Lower lobe of right lung (tissue), 2 donors: ENCODE data around the gene SRRM2. TPM values are rescaled to one million over a fixed set of nuclear protein-coding genes. Genes with fewer than 3 reads are reported as not detected.

Experiments
- ATAC-seq, 2 donors: fragments of 200-7000 bp; cut with Tn5 transposase; one replicate each; pipeline ENCODE4 v1.9.1; 2020 to 2022; ENCODE audit warnings: mild to moderate bottlenecking in 2 of 2, moderate library complexity in 2 of 2
- DNase-seq: peaks from one replicate; pipeline ENCODE4 v3.0.0-alpha.2; 2020
- H3K27ac ChIP-seq: fragments of 200-600 bp; one replicate; pipeline ENCODE4 v1.8.0; 2022
- H3K27me3 ChIP-seq: fragments of 200-600 bp; one replicate; pipeline ENCODE4 v1.8.0; 2022; ENCODE audit warnings: low read depth
- H3K36me3 ChIP-seq: fragments of 200-600 bp; one replicate; pipeline ENCODE4 v1.8.0; 2022; ENCODE audit warnings: mild to moderate bottlenecking
- H3K4me1 ChIP-seq: fragments of 200-600 bp; one replicate; pipeline ENCODE4 v1.8.0; 2022
- H3K4me3 ChIP-seq: fragments of 200-600 bp; one replicate; pipeline ENCODE4 v1.8.0; 2022; ENCODE audit warnings: mild to moderate bottlenecking
- H3K9me3 ChIP-seq: fragments of 200-600 bp; one replicate; pipeline ENCODE4 v1.8.0; 2022
- CTCF ChIP-seq: fragments of 200-600 bp; IDR thresholded peaks from one replicate; pipeline ENCODE4 v1.8.0; 2022; ENCODE audit warnings: antibody characterized with exemption, mild to moderate bottlenecking
- intact Hi-C: fragments of 100-400 bp; cut with DNase I; formaldehyde crosslinking; loops from one replicate; pipeline ENCODE4 v1.11.0; 2022
- total RNA-seq: library from RNA; stranded (reverse); fragmentation: NEBNext Ultra II Directional; extraction: Animal tissue kit (Norgen Biotek cat#: 25700); gene quantifications from one replicate; pipeline ENCODE4 v1.2.1, GENCODE V29; 2021
- donor health status: DM: no; HTN: yes; CAD: no; lungs with severe emphysema.

The SRRM2 gene
- total RNA-seq, 1 donor from 2014 or later = 659 TPM

GRCh38 chr16:2775131-2775716 is 22.8 kb downstream of the SRRM2 start:
- peak; percentile 29 for DNase-seq
- no peak overlapping the region for H3K4me3 ChIP-seq
- H3K27me3 ChIP-seq = no peaks in the 10 kb centered on the region
- H3K4me1 ChIP-seq = peaks cover 31% of the 10 kb centered on the region
- no peaks in the 10 kb centered on the region for H3K9me3 ChIP-seq
- TF ChIP-seq CTCF = no peak
- ATAC-seq = no peak
- intact Hi-C loops = no loop called here
- H3K36me3 ChIP-seq = peaks cover 48% of the 10 kb centered on the region
- H3K27ac ChIP-seq = no peak overlapping the region

GRCh38 chr16:2775765-2776499 is 23.5 kb downstream of the SRRM2 start:
- H3K27me3 ChIP-seq = no peaks in the 10 kb centered on the region
- H3K4me3 ChIP-seq = peak overlapping the region; percentile 88
- peaks cover 41% of the 10 kb centered on the region for H3K36me3 ChIP-seq
- H3K9me3 ChIP-seq = no peaks in the 10 kb centered on the region
- intact Hi-C loops = no loop called here
- no peak for ATAC-seq
- peaks cover 31% of the 10 kb centered on the region for H3K4me1 ChIP-seq
- no peak for TF ChIP-seq CTCF
- peak; percentile 10 for DNase-seq
- peak overlapping the region; percentile 82 for H3K27ac ChIP-seq

GRCh38 chr16:2776500-2777139 is 24.2 kb downstream of the SRRM2 start:
- no peaks in the 10 kb centered on the region for H3K9me3 ChIP-seq
- intact Hi-C loops = no loop called here
- peaks cover 31% of the 10 kb centered on the region for H3K4me1 ChIP-seq
- H3K27ac ChIP-seq = peak overlapping the region; percentile 82
- peak overlapping the region; percentile 88 for H3K4me3 ChIP-seq
- TF ChIP-seq CTCF = no peak
- H3K27me3 ChIP-seq = no peaks in the 10 kb centered on the region
- H3K36me3 ChIP-seq = peaks cover 34% of the 10 kb centered on the region
- peak; percentile 1 for ATAC-seq
- DNase-seq = peak; percentile 67

GRCh38 chr16:2777231-2777902 is 24.9 kb downstream of the SRRM2 start, which contains the start of gene ELOB:
ELOB (minus strand) TSS chr16:2777280; CDS start chr16:2777239, 41 bp downstream.
- no peak for TF ChIP-seq CTCF
- Histone ChIP-seq H3K36me3 (peaks cover 27% of the 10 kb centered on the region), H3K4me3 (peak within 1 kb of the TSS; percentile 96), H3K27ac (peak within 1 kb of the TSS; percentile 100), H3K9me3 (no peaks in the 10 kb centered on the region), H3K4me1 (peaks cover 31% of the 10 kb centered on the region), H3K27me3 (no peaks in the 10 kb centered on the region)
- peak; percentile 95 for ATAC-seq
- peak; percentile 92 for DNase-seq
- intact Hi-C loops = no loop called here

GRCh38 chr16:2777903-2778629 is 25.6 kb downstream of the SRRM2 start:
- intact Hi-C loops = no loop called here
- H3K4me3 ChIP-seq = peak overlapping the region; percentile 96
- H3K9me3 ChIP-seq = no peaks in the 10 kb centered on the region
- DNase-seq (no peak), ATAC-seq (peak; percentile 62 to 73)
- peak overlapping the region; percentile 100 for H3K27ac ChIP-seq
- no peaks in the 10 kb centered on the region for H3K27me3 ChIP-seq
- peaks cover 31% of the 10 kb centered on the region for H3K4me1 ChIP-seq
- TF ChIP-seq CTCF = no peak
- H3K36me3 ChIP-seq = peaks cover 23% of the 10 kb centered on the region
